Measurements from ENCODE around the gene NEU3.

The NEU3 gene

GRCh38 chr11:75022296-75022695 is 33.6 kb downstream of the NEU3 start:
- DNase-seq (ENCODE audit: low read depth): no peak
- H3K4me3 ChIP-seq (ENCODE audit: low read depth, low read length): no peak overlapping the region
- no peak for TF ChIP-seq CTCF (IDR thresholded peaks at IDR 0.05; ENCODE audit: control insufficient read depth, extremely low read depth, insufficient read depth)

GRCh38 chr11:75022759-75023396 is 34.1 kb downstream of the NEU3 start:
- TF ChIP-seq CTCF (IDR thresholded peaks at IDR 0.05; ENCODE audit: control insufficient read depth, extremely low read depth, insufficient read depth): peak; percentile 98
- H3K4me3 ChIP-seq (ENCODE audit: low read depth, low read length): no peak overlapping the region
- peak; percentile 48 for DNase-seq (ENCODE audit: low read depth)

- no peak for TF ChIP-seq CTCF (IDR thresholded peaks at IDR 0.05; ENCODE audit: control insufficient read depth, extremely low read depth, insufficient read depth)
- no peak overlapping the region for H3K4me3 ChIP-seq (ENCODE audit: low read depth, low read length)
- no peak for DNase-seq (ENCODE audit: low read depth)
Measured at GRCh38 chr11:75023446-75024067, 34.8 kb downstream of the NEU3 start.

GRCh38 chr11:75024068-75024449 is 35.3 kb downstream of the NEU3 start:
- DNase-seq (ENCODE audit: low read depth): no peak
- TF ChIP-seq CTCF (IDR thresholded peaks at IDR 0.05; ENCODE audit: control insufficient read depth, extremely low read depth, insufficient read depth): no peak
- no peak overlapping the region for H3K4me3 ChIP-seq (ENCODE audit: low read depth, low read length)

GRCh38 chr11:75024764-75025211 is 36.1 kb downstream of the NEU3 start:
- no peak for TF ChIP-seq CTCF (IDR thresholded peaks at IDR 0.05; ENCODE audit: control insufficient read depth, extremely low read depth, insufficient read depth)
- H3K4me3 ChIP-seq (ENCODE audit: low read depth, low read length): no peak overlapping the region
- no peak for DNase-seq (ENCODE audit: low read depth)

- DNase-seq (ENCODE audit: low read depth): no peak
- no peak overlapping the region for H3K4me3 ChIP-seq (ENCODE audit: low read depth, low read length)
- TF ChIP-seq CTCF (IDR thresholded peaks at IDR 0.05; ENCODE audit: control insufficient read depth, extremely low read depth, insufficient read depth): no peak
Measured at GRCh38 chr11:75025561-75025960, 36.8 kb downstream of the NEU3 start.

GRCh38 chr11:75028321-75028720 is 39.6 kb downstream of the NEU3 start:
- DNase-seq (ENCODE audit: low read depth): no peak
- no peak overlapping the region for H3K4me3 ChIP-seq (ENCODE audit: low read depth, low read length)
- no peak for TF ChIP-seq CTCF (IDR thresholded peaks at IDR 0.05; ENCODE audit: control insufficient read depth, extremely low read depth, insufficient read depth)
